ENCODE results near the gene WDR26. TPM values are rescaled to one million over a fixed set of nuclear protein-coding genes. Genes with fewer than 3 reads are reported as not detected.

Gene WDR26
- total RNA-seq, 1 experiment from 2014 or later = 81.4 TPM

DNA sequence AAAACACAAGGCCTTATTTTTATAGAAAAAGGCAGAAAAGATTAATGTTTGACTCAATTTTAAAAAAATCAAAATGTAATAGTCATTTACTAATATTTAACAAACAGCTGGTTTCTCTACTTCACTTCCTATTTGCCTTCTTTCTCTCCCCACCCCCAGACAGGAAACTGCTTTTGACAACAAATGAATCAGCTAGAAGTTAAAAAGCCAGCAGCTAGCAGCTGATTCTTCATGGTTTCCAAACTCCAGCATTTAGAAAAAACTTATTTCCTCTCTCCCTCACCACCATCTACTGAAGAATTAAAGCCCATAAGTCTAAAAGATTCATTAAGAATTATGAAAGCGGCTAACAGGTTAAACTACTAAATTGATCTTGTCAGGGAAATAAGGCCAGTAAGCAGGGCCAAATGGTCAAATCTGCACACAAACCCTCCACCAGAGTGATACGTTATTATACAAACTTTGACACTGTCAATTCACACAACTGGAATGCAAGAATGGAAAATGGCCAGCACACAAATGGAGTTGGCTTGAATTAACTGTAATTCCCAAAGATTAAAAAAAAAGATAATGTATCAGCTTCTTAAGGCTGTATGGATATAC is 4.0 kb downstream of the WDR26 start:
- H3K4me1 Mint-ChIP-seq = peaks cover 32 to 34% of the 10 kb centered on the region in 2 experiments
- H3K18ac ChIP-seq (ENCODE audit: insufficient read length, low read depth, low read length) = no peak overlapping the region
- H3K36me3 Mint-ChIP-seq (ENCODE audit: insufficient read depth in 1 of 3, low read depth in 3 of 3) = peaks cover 30 to 57% (median 57%) of the 10 kb centered on the region in 3 experiments; a peak in 6 of 7 replicates
- no peak overlapping the region for H3K14ac ChIP-seq (ENCODE audit: insufficient read depth, low read length)
- no peak overlapping the region for H2BK20ac ChIP-seq (ENCODE audit: low read depth, low read length, poor library complexity, severe bottlenecking)
- no peak overlapping the region for H3K23ac ChIP-seq (ENCODE audit: insufficient read length, low read depth, low read length)
- no peak overlapping the region for H3K56ac ChIP-seq (ENCODE audit: insufficient read length, low read depth, low read length)
- H3K4me3 Mint-ChIP-seq = peak overlapping the region in 1 of 2 experiments; percentile 7; a peak in 1 of 5 replicates
- H3K27ac Mint-ChIP-seq = peak overlapping the region in 2 of 3 experiments; percentile 84 to 92; a peak in 4 of 7 replicates
- H3T11ph ChIP-seq (ENCODE audit: low read length) = no peak overlapping the region
- no peak overlapping the region for H4K5ac ChIP-seq (ENCODE audit: insufficient read length, low read depth, low read length)
- TF ChIP-seq, protein P1, sequence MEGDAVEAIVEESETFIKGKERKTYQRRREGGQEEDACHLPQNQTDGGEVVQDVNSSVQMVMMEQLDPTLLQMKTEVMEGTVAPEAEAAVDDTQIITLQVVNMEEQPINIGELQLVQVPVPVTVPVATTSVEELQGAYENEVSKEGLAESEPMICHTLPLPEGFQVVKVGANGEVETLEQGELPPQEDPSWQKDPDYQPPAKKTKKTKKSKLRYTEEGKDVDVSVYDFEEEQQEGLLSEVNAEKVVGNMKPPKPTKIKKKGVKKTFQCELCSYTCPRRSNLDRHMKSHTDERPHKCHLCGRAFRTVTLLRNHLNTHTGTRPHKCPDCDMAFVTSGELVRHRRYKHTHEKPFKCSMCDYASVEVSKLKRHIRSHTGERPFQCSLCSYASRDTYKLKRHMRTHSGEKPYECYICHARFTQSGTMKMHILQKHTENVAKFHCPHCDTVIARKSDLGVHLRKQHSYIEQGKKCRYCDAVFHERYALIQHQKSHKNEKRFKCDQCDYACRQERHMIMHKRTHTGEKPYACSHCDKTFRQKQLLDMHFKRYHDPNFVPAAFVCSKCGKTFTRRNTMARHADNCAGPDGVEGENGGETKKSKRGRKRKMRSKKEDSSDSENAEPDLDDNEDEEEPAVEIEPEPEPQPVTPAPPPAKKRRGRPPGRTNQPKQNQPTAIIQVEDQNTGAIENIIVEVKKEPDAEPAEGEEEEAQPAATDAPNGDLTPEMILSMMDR (conservative IDR thresholded peaks at IDR 0.05) = no peak
- no peak overlapping the region for H3K4me2 ChIP-seq (ENCODE audit: insufficient read depth, insufficient read length, low read length)
- H3K9me3 Mint-ChIP-seq = no peaks in the 10 kb centered on the region
- H4K91ac ChIP-seq (ENCODE audit: insufficient read length, low read depth, low read length) = no peak overlapping the region
- H3K79me2 ChIP-seq (ENCODE audit: insufficient read depth, low read length) = peaks cover 18% of the 10 kb centered on the region; the same call in 1 of the 2 replicates
- no peak for DNase-seq
- H3K27ac ChIP-seq (ENCODE audit: insufficient read length, low read depth, low read length) = no peak overlapping the region
- H3K9ac ChIP-seq (ENCODE audit: extremely low read depth, insufficient read length, low read length) = no peak overlapping the region
- no peak overlapping the region for H2BK12ac ChIP-seq (ENCODE audit: insufficient read length, low read depth, low read length)
- no peak overlapping the region for H2AFZ ChIP-seq (ENCODE audit: low read length)
- no peak overlapping the region for H3K4ac ChIP-seq (ENCODE audit: low read depth, low read length)
- H2BK5ac ChIP-seq (ENCODE audit: insufficient read length, low read length) = no peak overlapping the region
- no peaks in the 10 kb centered on the region for H3K27me3 Mint-ChIP-seq (ENCODE audit: low read depth)
- WGBS (ENCODE audit: extremely low coverage, insufficient read length, low lambda C conversion rate) = no CpG with 5 or more reads among the region's 2 CpGs
- H2AK5ac ChIP-seq (ENCODE audit: insufficient read length, low read length) = no peak overlapping the region
- peaks cover 17% of the 10 kb centered on the region for H3K23me2 ChIP-seq (ENCODE audit: insufficient read length, low read depth, low read length, poor library complexity, severe bottlenecking)
- no peak overlapping the region for H4K8ac ChIP-seq (replicated peaks; ENCODE audit: insufficient read length, low read depth, low read length)
- H2BK15ac ChIP-seq (ENCODE audit: low read depth, low read length) = no peak overlapping the region
- H3K79me1 ChIP-seq (ENCODE audit: insufficient read depth, low read depth, low read length, poor library complexity, severe bottlenecking) = peaks cover 5% of the 10 kb centered on the region
- no peaks in the 10 kb centered on the region for H3K9me3 ChIP-seq (ENCODE audit: control insufficient read depth, low read depth, low read length)
- no peaks in the 10 kb centered on the region for H3K4me1 ChIP-seq (ENCODE audit: insufficient read depth, low read length)
- no peaks in the 10 kb centered on the region for H3K27me3 ChIP-seq (ENCODE audit: insufficient read depth, low read length)
- H4K20me1 ChIP-seq (ENCODE audit: control insufficient read depth, insufficient read depth, insufficient read length) = peaks cover 5% of the 10 kb centered on the region
- no peak overlapping the region for H2BK120ac ChIP-seq (ENCODE audit: low read depth, low read length, poor library complexity, severe bottlenecking)

Data from H9 (cell line).